ENCODE results near the gene LKAAEAR1.

The LKAAEAR1 gene

GRCh38 chr20:64033981-64034493 lies 50.2 kb downstream of the LKAAEAR1 start:
- DNase-seq, result no peak
